HepG2 (cell line): ENCODE measurements around the gene INPP5E. TPM values are rescaled to one million over a fixed set of nuclear protein-coding genes. Genes with fewer than 3 reads are reported as not detected.
A peak's percentile ranks its signal among the peaks of the same experiment; 100 is the strongest.

ENCODE experiments used
- ATAC-seq: fragments of 200-7000 bp; cut with Tn5 transposase; 3 replicates; pipeline ENCODE4 v1.9.1; 2020; ENCODE audit warnings: mild to moderate bottlenecking, moderate library complexity
- BruUV-seq: library from RNA; stranded (reverse); fragments of 400-500 nt; replicated peaks from 2 replicates; lab custom pipeline; 2021; lab: Mats Ljungman, UMichigan
- CTCF ChIA-PET: fragments of 300-600 bp; formaldehyde crosslinking; extraction: SDS; loops from one replicate; lab custom pipeline; 2021; ENCODE audit warnings: low total read pairs, inconsistent platforms, low intra/inter-chr PET ratio; lab: Yijun Ruan, JAX
- POLR2A ChIA-PET: fragments of 350-600 bp; sonication (Branson Sonifier 250); formaldehyde crosslinking; loops from one replicate; lab custom pipeline; 2020; ENCODE audit warnings: antibody characterized with exemption, inconsistent platforms; lab: Yijun Ruan, JAX
- DNase-seq: peaks from one replicate; pipeline ENCODE4 v3.0.0-alpha.2; 2015; ENCODE audit warnings: low spot score
- FAIRE-seq: peaks from 3 replicates; lab custom pipeline; 2011; peaks lifted over from hg19 to GRCh38; lab: Jason Lieb, UNC
- H2AFZ ChIP-seq: one replicate; pipeline ENCODE4 v1.6.1; 2011; ENCODE audit warnings: low read length, inconsistent platforms
- H3K27ac ChIP-seq: fragments of 300-600 bp; 3 replicates; pipeline ENCODE4 v1.8.0; 2011; ENCODE audit warnings: mixed run types, mild to moderate bottlenecking, mixed read lengths, low read length, inconsistent platforms; ENCODE audit not compliant: insufficient read depth; ENCODE audit errors: extremely low read length
- H3K27me3 ChIP-seq, 2 experiments: fragments of 200-600 bp in 1 of 2; 2 replicates in 1 of 2; 3 replicates in 1 of 2; pipeline versions ENCODE4 v1.6.0 to v1.8.0; 2011; ENCODE audit warnings: low read length in 2 of 2, mild to moderate bottlenecking in 2 of 2, moderate library complexity in 2 of 2, inconsistent platforms in 1 of 2; ENCODE audit not compliant: insufficient read depth in 2 of 2, control insufficient read depth in 1 of 2
- H3K36me3 ChIP-seq, 2 experiments: fragments of 200-600 bp in 1 of 2; replicated peaks in 1 of 2; 2 replicates in 1 of 2; 3 replicates in 1 of 2; pipeline versions ENCODE4 v1.5.1 to v1.8.0; 2011; ENCODE audit warnings: low read length in 2 of 2, inconsistent platforms in 1 of 2; ENCODE audit not compliant: insufficient read depth in 2 of 2, control insufficient read depth in 1 of 2
- H3K4me1 ChIP-seq: 2 replicates; pipeline ENCODE4 v1.5.1; 2012; ENCODE audit warnings: low read length, inconsistent platforms; ENCODE audit not compliant: insufficient read depth
- H3K4me2 ChIP-seq: 2 replicates; pipeline ENCODE4 v1.6.0; 2011; ENCODE audit warnings: low read depth, low read length, inconsistent platforms
- H3K4me3 ChIP-seq, 3 experiments: fragments of 200-600 bp in 1 of 3; sonication (generic), shearing (Covaris generic) in 1 of 3; replicated peaks in 1 of 3; 2 replicates each; pipeline ENCODE4 v1.5.1; 2011 to 2016; ENCODE audit warnings: low read length in 3 of 3, inconsistent platforms in 2 of 3, low read depth in 2 of 3, mild to moderate bottlenecking in 2 of 3, control low read depth in 1 of 3, mixed read lengths in 1 of 3; ENCODE audit not compliant: insufficient read depth in 1 of 3
- H3K79me2 ChIP-seq: one replicate; pipeline ENCODE4 v1.6.1; 2011; ENCODE audit warnings: low read length, inconsistent platforms; ENCODE audit not compliant: insufficient read depth
- H3K9ac ChIP-seq: 2 replicates; pipeline ENCODE4 v1.6.0; 2011; ENCODE audit warnings: mild to moderate bottlenecking, low read depth, low read length, inconsistent platforms; ENCODE audit not compliant: insufficient read depth
- H3K9me3 ChIP-seq: 2 replicates; pipeline ENCODE4 v1.5.1; 2012; ENCODE audit warnings: mild to moderate bottlenecking, low read length
- H4K20me1 ChIP-seq: 2 replicates; pipeline ENCODE4 v1.6.0; 2011; ENCODE audit warnings: inconsistent platforms, mild to moderate bottlenecking, low read length, moderate library complexity; ENCODE audit not compliant: insufficient read depth
- ASH2L ChIP-seq: fragments of 300-600, 200-600 bp; sonication (generic); IDR thresholded peaks from 2 replicates; pipeline ENCODE4 v1.7.0; 2017; ENCODE audit warnings: low read depth, mild to moderate bottlenecking, moderate library complexity, mixed read lengths, low read length; ENCODE audit not compliant: insufficient read length
- CSRNP1 ChIP-seq: sonication (generic); formaldehyde crosslinking; IDR thresholded peaks from 2 replicates; pipeline ENCODE4 v1.8.1; 2023; ENCODE audit warnings: mild to moderate bottlenecking, missing genetic modification reagents
- E2F5 ChIP-seq: sonication (generic); formaldehyde crosslinking; conservative IDR thresholded peaks from 2 replicates; pipeline ENCODE4 v1.4.0; 2020; ENCODE audit warnings: missing genetic modification reagents
- ETS1 ChIP-seq: sonication (generic); formaldehyde crosslinking; IDR thresholded peaks from 2 replicates; pipeline ENCODE4 v1.4.0; 2020; ENCODE audit warnings: missing genetic modification reagents
- MIXL1 ChIP-seq: IDR thresholded peaks from 2 replicates; pipeline ENCODE4 v1.6.1; 2016
- MLLT10 ChIP-seq: sonication (generic); formaldehyde crosslinking; IDR thresholded peaks from 2 replicates; pipeline ENCODE4 v1.4.0; 2020; ENCODE audit warnings: missing genetic modification reagents
- NFIC ChIP-seq: IDR thresholded peaks from 2 replicates; pipeline ENCODE4 v1.6.1; 2012; ENCODE audit warnings: mild to moderate bottlenecking, low read length, inconsistent platforms
- NR2F6 ChIP-seq, 2 experiments: IDR thresholded peaks; 2 replicates each; pipeline ENCODE4 v1.6.1; 2016; ENCODE audit warnings: antibody characterized with exemption in 1 of 2, mild to moderate bottlenecking in 1 of 2
- RFXAP ChIP-seq: sonication (generic); formaldehyde crosslinking; IDR thresholded peaks from 2 replicates; pipeline ENCODE4 v1.4.0; 2020; ENCODE audit warnings: missing genetic modification reagents, borderline replicate concordance
- SRY ChIP-seq: sonication (generic); formaldehyde crosslinking; IDR thresholded peaks from 2 replicates; pipeline ENCODE4 v1.8.0; 2022; ENCODE audit warnings: mild to moderate bottlenecking, missing genetic modification reagents
- TAF15 ChIP-seq: fragments of 200-400 bp; formaldehyde crosslinking; IDR thresholded peaks from one replicate; pipeline ENCODE4 v1.6.1; 2018; ENCODE audit warnings: mild to moderate bottlenecking, low read depth, low read length; ENCODE audit not compliant: poor library complexity, severe bottlenecking
- ZEB1 ChIP-seq: IDR thresholded peaks from 2 replicates; pipeline ENCODE4 v1.6.1; 2012; ENCODE audit warnings: mild to moderate bottlenecking, low read depth, inconsistent platforms; ENCODE audit not compliant: insufficient replicate concordance
- ZFP62 ChIP-seq: sonication (generic); formaldehyde crosslinking; IDR thresholded peaks from 2 replicates; pipeline ENCODE4 v1.4.0; 2020; ENCODE audit warnings: missing genetic modification reagents
- ZFY ChIP-seq: sonication (generic); formaldehyde crosslinking; IDR thresholded peaks from 2 replicates; pipeline ENCODE4 v1.4.0; 2020; ENCODE audit warnings: missing genetic modification reagents
- ZNF484 ChIP-seq: sonication (generic); formaldehyde crosslinking; IDR thresholded peaks from 2 replicates; pipeline ENCODE4 v1.5.1; 2020; ENCODE audit warnings: mild to moderate bottlenecking, low read depth, missing genetic modification reagents, borderline replicate concordance
- ZNF577 ChIP-seq: sonication (generic); formaldehyde crosslinking; IDR thresholded peaks from 2 replicates; pipeline ENCODE4 v1.4.0; 2020; ENCODE audit warnings: mild to moderate bottlenecking, low read depth, missing genetic modification reagents, borderline replicate concordance
- ZNF720 ChIP-seq: sonication (generic); formaldehyde crosslinking; IDR thresholded peaks from 2 replicates; pipeline ENCODE4 v1.4.0; 2020; ENCODE audit warnings: missing genetic modification reagents
- ZSCAN22 ChIP-seq: sonication (generic); formaldehyde crosslinking; IDR thresholded peaks from 2 replicates; pipeline ENCODE4 v1.4.0; 2020; ENCODE audit warnings: mild to moderate bottlenecking, missing genetic modification reagents
- ZSCAN29 ChIP-seq: sonication (generic); formaldehyde crosslinking; conservative IDR thresholded peaks from 2 replicates; pipeline ENCODE4 v1.4.0; 2020; ENCODE audit warnings: mild to moderate bottlenecking, missing genetic modification reagents
- WGBS: methylation state at CpG from one replicate; pipeline ENCODE4 v1.1.6; 2017; ENCODE audit warnings: low lambda C conversion rate; 5-methylcytosine and 5-hydroxymethylcytosine counted together
- in situ Hi-C: cut with HindIII; loops from 2 replicates; pipeline ENCODE4 v1.10.0; 2017; ENCODE audit warnings: low pct_unique_long_range_greater_than_20kb; ENCODE audit not compliant: extremely low pct_ligation_motif_present
- intact Hi-C: fragments of 100-400 bp; cut with micrococcal nuclease; formaldehyde crosslinking; loops from one replicate; pipeline ENCODE4 v1.10.0; 2022; ENCODE audit not compliant: unreplicated experiment
- polyA plus RNA-seq, 8 experiments: library from polyadenylated mRNA; depleted of rRNA in 3 of 8; stranded (reverse) in 7 of 8; unstranded in 1 of 8; fragments of >200 nt; fragmentation: Illumina TruSeq in 4 of 8; extraction: Trizol in 4 of 8; gene quantifications; 2 replicates each; pipeline versions ENCODE4 v1.2.1 to v1.2.3, GENCODE V29; 2011 to 2016; ENCODE audit warnings: low read depth in 4 of 8, missing spikeins in 1 of 8, mixed read lengths in 1 of 8; ENCODE audit not compliant: insufficient read depth in 1 of 8
- total RNA-seq, 5 experiments: library from RNA; depleted of rRNA; stranded (reverse); fragments of >200 nt; fragmentation: Illumina TruSeq; extraction: Trizol; gene quantifications; 2 replicates each; pipeline ENCODE4 v1.2.3, GENCODE V29; 2016; ENCODE audit warnings: low read depth in 1 of 5

INPP5E gene
- total and polyA plus RNA-seq, 2 of the 13 experiments (the other 11 are each of a cell fraction or from before 2014, with no cell fraction given), result 5.5 TPM

- Histone ChIP-seq H2AFZ (no peak overlapping the region), H3K36me3 (peaks cover 21 to 48% of the 10 kb centered on the region in 2 experiments), H3K4me1 (peaks cover 36% of the 10 kb centered on the region), H3K4me3 (peak overlapping the region; percentile 70 to 99 (median 89)), H4K20me1 (peaks cover 8% of the 10 kb centered on the region), H3K27ac (peak overlapping the region; percentile 75), H3K79me2 (peaks cover 49% of the 10 kb centered on the region), H3K27me3 (no peaks in the 10 kb centered on the region; a peak in 1 of 5 replicates), H3K9ac (peak overlapping the region; percentile 90), H3K4me2 (peak overlapping the region; percentile 95), H3K9me3 (no peaks in the 10 kb centered on the region)
- BruUV-seq, result TSS peak; percentile 65
- intact Hi-C loops (no loop called here), in situ Hi-C loops (no loop called here)
- FAIRE-seq (no peak), ATAC-seq (peak; percentile 55), DNase-seq (peak; percentile 30)
- ChIA-PET CTCF (no interaction called here), POLR2A (interaction anchor here (0.7 to 2.4 kb wide), 7 partner anchors 9 to 74 kb away, joined by 3 to 16 read pairs (median 3); partner anchors contain the start of genes CARD9 and DNLZ)
- WGBS, result 58% methylated on average over 10 of the region's 71 CpGs
- TF ChIP-seq CSRNP1 (CRISPR knock-in tag) (no peak), ZEB1 (no peak), ZNF577 (CRISPR knock-in tag) (no peak), NFIC (no peak), ZSCAN22 (no peak), TAF15 (no peak), ZNF720 (no peak), ETS1 (CRISPR knock-in tag) (peak; percentile 69; the same call in 1 of the 2 replicates), SRY (no peak; the same call in 1 of the 2 replicates), ZSCAN29 (CRISPR knock-in tag) (0 out of 2 replicates have a peak, but pooled peaks have one; percentile 23), MLLT10 (CRISPR knock-in tag) (no peak), MIXL1 (CRISPR knock-in tag) (no peak), NR2F6 (IDR thresholded peaks at IDR 0.05) (no peak), NR2F6 (CRISPR knock-in tag; IDR thresholded peaks at IDR 0.05) (no peak), ZFY (no peak; the same call in 1 of the 2 replicates), RFXAP (no peak), ZFP62 (CRISPR knock-in tag) (no peak), E2F5 (no peak), ZNF484 (CRISPR knock-in tag) (no peak), ASH2L (no peak)
Measured at GRCh38 chr9:136409557-136410455, 29.8 kb downstream of the INPP5E start.
